Esophagus (tissue), 2 donors: ENCODE measurements around the gene TBXT. TPM values are rescaled to one million over a fixed set of nuclear protein-coding genes. Genes with fewer than 3 reads are reported as not detected.
"Not testable (repeated sequence)": the region's sequence is repeated elsewhere in the genome, so short reads cannot be mapped to it uniquely, and the experiment has no call there.

Experiments used
- H3K27ac ChIP-seq, 2 donors: one replicate each; pipeline ENCODE4 v1.5.1; 2013; ENCODE audit warnings: low read depth in 2 of 2, mild to moderate bottlenecking in 2 of 2, inconsistent platforms in 1 of 2, low read length in 1 of 2, moderate library complexity in 1 of 2
- H3K27me3 ChIP-seq, 2 donors: one replicate each; pipeline ENCODE4 v1.6.1; 2013; ENCODE audit warnings: low read length in 2 of 2, control low read depth in 1 of 2, mild to moderate bottlenecking in 1 of 2; ENCODE audit not compliant: insufficient read depth in 2 of 2, control insufficient read depth in 1 of 2
- H3K36me3 ChIP-seq, 2 donors: one replicate each; pipeline ENCODE4 v1.6.1; 2013; ENCODE audit warnings: low read length in 1 of 2; ENCODE audit not compliant: control insufficient read depth in 2 of 2, insufficient read depth in 2 of 2
- H3K4me1 ChIP-seq, 2 donors: one replicate each; pipeline ENCODE4 v1.6.1; 2013; ENCODE audit warnings: low read length in 1 of 2; ENCODE audit not compliant: control insufficient read depth in 2 of 2, insufficient read depth in 2 of 2
- H3K4me3 ChIP-seq, 2 donors: one replicate each; pipeline ENCODE4 v1.5.1; 2013; ENCODE audit warnings: low read length in 2 of 2, mild to moderate bottlenecking in 2 of 2, low read depth in 1 of 2, moderate library complexity in 1 of 2
- H3K9me3 ChIP-seq, 2 donors: one replicate each; pipeline ENCODE4 v1.6.1; 2013; ENCODE audit warnings: mild to moderate bottlenecking in 2 of 2, low read depth in 1 of 2, low read length in 1 of 2, moderate library complexity in 1 of 2; ENCODE audit not compliant: control insufficient read depth in 2 of 2, insufficient read depth in 1 of 2
- WGBS, 2 donors: extraction: QIAGEN DNeasy Blood & Tissue Kit; methylation state at CpG; one replicate each; pipeline ENCODE4 v1.1.7; 2013; 5-methylcytosine and 5-hydroxymethylcytosine counted together
- polyA plus RNA-seq, 2 donors: library from polyadenylated mRNA; stranded (reverse); fragments of 200-250 nt; gene quantifications; one replicate each; pipeline ENCODE4 v1.2.3, GENCODE V29; 2013
- donor health status: healthy with polysubstance abuse.
- donor health status: Bipolar disorder and iron deficiency.

TBXT gene
- polyA plus RNA-seq, 2 donors = not detected

DNA sequence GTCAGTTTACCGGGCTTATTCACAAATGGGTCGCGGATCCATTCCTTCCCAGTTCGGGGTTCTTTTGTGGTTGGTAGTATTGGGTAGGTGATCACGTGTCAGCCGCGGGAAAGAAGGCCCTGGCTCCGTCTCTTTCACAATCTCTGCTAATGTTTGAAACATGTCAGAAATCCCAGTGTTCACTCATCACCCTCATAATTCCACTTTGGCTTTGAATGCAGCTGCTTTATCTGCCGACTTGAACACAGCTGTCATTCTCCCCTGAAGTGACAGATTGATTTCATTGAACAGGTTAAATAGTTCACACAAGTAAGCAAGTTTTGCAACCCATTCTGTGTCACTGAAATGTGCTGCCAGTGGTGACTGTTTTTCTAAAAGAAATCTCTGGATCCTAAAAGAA is 44.5 kb downstream of the TBXT start:
- not testable (repeated sequence) for H3K4me3 ChIP-seq, H3K9me3 ChIP-seq, H3K4me1 ChIP-seq, H3K36me3 ChIP-seq, H3K27me3 ChIP-seq, H3K27ac ChIP-seq
- WGBS, 2 donors = 55 to 59% methylated on average over 9 of the region's 9 CpGs

DNA sequence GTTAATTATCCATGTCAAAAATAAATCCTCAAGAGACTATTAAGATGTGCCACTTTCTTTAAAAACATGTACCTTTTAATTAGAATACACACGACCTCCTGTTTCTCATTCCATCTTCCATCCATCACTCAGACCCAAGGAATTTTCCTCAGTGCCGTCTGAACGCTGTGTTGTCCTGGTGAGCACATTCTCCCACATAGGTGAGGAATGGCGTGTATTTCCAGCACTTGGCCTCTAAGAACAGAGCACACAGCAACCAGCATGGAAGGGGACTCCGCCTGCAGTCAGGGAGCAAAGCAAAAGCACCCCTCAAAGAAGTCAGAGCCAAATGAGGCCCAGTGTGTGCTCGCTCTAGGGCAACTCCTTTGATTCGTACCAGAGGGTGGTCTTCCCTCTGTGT is 45.9 kb downstream of the TBXT start:
- 59 to 78% methylated on average over 7 of the region's 7 CpGs for WGBS, 2 donors
- Histone ChIP-seq H3K4me1 (no peaks in the 10 kb centered on the region), H3K27me3 (no peaks in the 10 kb centered on the region), H3K36me3 (no peaks in the 10 kb centered on the region), H3K4me3 (no peak overlapping the region), H3K27ac (no peak overlapping the region), H3K9me3 (no peaks in the 10 kb centered on the region)

DNA sequence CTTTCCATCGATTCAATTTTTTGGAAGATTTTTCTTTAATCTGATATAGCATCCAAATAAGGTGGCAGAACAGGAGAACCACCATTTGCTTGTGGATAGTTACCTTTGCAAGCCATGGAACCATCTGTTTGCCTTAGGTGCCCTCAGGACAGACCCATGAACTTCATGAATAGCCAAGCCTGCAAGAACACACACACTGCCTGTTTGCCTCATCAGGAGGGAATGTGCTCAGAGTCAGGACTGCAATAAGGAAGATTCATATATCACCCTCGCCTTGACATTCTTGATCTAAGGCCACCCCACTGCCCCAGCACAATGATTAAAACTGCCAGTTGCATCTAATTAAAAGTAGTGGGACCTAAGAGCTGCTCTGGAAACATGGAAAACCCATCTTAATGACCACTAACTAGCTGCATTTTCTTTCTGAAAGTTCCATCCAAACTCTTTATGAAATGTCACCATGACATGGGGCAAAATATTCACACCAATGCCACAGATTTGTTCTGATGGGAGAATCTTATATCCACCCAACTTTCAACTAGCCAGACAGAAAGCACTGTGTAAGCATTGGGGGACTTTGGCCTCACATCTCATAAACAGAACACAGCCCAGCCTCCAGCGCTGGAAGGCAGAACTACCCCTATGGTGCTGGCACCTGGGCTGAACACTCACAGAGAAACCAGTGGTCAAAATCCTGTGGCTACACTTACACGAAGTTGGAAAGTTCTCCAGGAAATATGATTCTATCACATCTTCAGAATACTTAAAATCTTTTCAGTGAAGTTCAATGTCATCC is 48.3 kb downstream of the TBXT start:
- Histone ChIP-seq H3K4me3 (no peak overlapping the region), H3K27me3 (no peaks in the 10 kb centered on the region), H3K36me3 (no peaks in the 10 kb centered on the region), H3K4me1 (no peaks in the 10 kb centered on the region), H3K9me3 (no peaks in the 10 kb centered on the region), H3K27ac (no peak overlapping the region)
- WGBS, 2 donors = 67 to 76% methylated on average over 4 of the region's 4 CpGs

DNA sequence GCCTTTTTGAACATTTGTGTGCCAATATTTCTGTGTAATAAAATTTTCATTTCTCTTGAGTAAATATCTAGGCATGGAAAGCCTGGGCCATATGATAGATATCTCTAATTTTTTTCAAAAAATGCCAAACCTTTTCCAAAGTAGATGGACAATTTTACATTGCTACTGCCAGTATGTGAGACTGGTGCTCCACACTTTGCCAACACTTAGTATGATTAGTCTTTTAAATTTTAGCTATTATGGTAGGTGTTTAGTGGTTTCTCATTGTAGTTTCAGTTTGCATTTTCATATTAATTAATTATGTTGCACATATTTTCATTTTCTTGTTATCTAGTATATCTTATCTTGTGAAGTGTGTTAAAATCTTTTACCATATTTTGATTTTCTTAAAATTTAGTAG is 52.0 kb downstream of the TBXT start:
- Histone ChIP-seq H3K27ac (no peak overlapping the region), H3K4me1 (no peaks in the 10 kb centered on the region), H3K27me3 (no peaks in the 10 kb centered on the region), H3K9me3 (no peaks in the 10 kb centered on the region), H3K36me3 (no peaks in the 10 kb centered on the region), H3K4me3 (no peak overlapping the region)

DNA sequence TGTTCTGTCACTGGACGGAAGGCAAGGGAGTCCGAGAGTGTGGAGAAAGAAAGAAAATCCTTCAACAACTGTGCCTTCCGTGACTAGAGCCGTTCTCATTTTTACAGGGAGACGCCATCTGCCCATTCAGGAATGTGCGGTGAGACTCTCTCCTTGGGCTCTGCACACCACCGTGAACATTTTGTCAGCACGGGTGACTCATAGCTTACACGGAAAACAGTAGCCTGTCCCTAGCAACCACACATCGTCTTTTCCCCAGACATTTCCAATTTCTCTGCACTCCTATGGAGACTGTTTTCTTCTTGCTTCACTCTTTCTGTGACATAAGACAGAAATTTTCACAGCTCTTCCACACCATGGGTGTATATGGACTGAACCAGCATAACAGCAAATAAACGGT is 55.1 kb downstream of the TBXT start:
- Histone ChIP-seq H3K9me3 (no peaks in the 10 kb centered on the region), H3K4me1 (no peaks in the 10 kb centered on the region), H3K27ac (no peak overlapping the region), H3K4me3 (no peak overlapping the region), H3K36me3 (no peaks in the 10 kb centered on the region), H3K27me3 (no peaks in the 10 kb centered on the region)
- 53 to 55% methylated on average over 11 of the region's 11 CpGs for WGBS, 2 donors

DNA sequence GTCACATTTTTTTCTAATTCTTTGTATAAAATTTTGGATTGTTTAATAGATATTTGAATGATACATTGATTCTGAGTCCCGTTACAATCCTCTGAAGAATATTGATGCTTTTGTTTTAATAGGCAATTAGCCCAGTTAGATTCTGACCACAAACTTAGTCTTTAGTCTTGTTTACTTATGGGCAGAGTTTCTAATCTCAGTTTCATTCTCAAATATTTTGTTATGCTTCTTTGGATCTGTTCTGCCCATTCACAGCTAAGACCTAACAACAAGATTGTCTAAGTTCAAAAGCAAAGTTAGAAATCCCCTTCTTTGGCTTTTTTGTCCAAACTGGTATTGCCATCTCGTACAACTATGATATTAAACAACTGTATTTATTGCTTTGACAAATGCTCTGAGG is 58.0 kb downstream of the TBXT start:
- H3K27me3 ChIP-seq = no peaks in the 10 kb centered on the region
- no peak overlapping the region for H3K27ac ChIP-seq
- 37 to 40% methylated on average over 2 of the region's 2 CpGs for WGBS, 2 donors

More for the DNA sequence above, 58.0 kb downstream of the TBXT start:
- H3K4me3 ChIP-seq = no peak overlapping the region
- H3K4me1 ChIP-seq = no peaks in the 10 kb centered on the region
- no peaks in the 10 kb centered on the region for H3K9me3 ChIP-seq
- H3K36me3 ChIP-seq = no peaks in the 10 kb centered on the region

Other genes starting within 250 kb of the TBXT start
- gene PRR18, start 140.5 kb upstream of the TBXT start, polyA plus RNA-seq = not detected
- 10 to 100 TPM; 37.3 to 42.4 TPM for gene SFT2D1, start 174.7 kb upstream of the TBXT start, polyA plus RNA-seq
- gene MPC1, start 215.1 kb upstream of the TBXT start, polyA plus RNA-seq = 10 to 100 TPM; 53.0 to 65.5 TPM